ENCODE measurements around the gene LRMDA.

Gene LRMDA

DNA sequence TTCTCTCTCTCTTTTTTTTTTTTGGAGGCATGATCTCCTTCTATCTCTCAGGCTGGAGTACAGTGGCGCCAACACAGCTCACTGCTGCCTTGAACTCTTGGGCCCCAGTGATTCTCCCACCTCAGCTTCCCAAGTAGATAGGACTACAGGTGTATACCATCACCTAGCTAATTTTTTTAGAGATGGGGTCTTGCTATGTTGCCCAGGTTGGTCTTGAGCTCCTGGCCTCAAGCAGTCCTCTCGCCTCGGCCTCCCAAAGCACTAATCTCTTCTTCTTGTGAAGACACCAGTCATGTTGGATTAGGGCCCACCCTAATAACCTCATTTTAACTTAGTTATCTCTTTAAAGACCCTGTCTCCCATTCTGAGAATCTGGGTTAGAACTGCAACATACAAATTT lies 45.6 kb downstream of the LRMDA start:
- no peak for DNase-seq (ENCODE audit: low spot score)

DNA sequence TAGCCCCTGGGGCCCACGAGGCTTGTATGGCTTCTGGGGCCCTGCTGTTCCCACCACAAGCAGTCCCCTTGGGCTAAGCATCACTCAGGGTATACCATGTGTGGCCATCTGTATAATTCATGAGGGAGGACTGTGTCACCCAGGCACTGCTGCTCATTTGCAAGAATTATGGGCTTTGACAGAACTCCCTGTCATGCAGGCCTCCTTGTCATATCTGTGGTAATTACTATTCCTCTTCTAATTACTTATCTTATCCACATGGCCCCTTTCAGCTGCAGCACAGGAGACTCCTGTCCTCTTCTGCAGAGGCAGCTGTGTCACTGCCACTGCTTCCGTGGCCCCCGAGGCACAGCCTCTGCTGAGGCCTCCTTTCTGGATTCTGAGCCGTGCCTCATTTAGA lies 46.3 kb downstream of the LRMDA start:
- no peak for DNase-seq (ENCODE audit: low spot score)

- no peak for DNase-seq (ENCODE audit: low spot score)
These were observed 49.0 kb downstream of the LRMDA start for GRCh38 chr10:75480374-75480773.

- DNase-seq (ENCODE audit: low spot score): no peak
These were observed 51.8 kb downstream of the LRMDA start for GRCh38 chr10:75483188-75483587.

DNA sequence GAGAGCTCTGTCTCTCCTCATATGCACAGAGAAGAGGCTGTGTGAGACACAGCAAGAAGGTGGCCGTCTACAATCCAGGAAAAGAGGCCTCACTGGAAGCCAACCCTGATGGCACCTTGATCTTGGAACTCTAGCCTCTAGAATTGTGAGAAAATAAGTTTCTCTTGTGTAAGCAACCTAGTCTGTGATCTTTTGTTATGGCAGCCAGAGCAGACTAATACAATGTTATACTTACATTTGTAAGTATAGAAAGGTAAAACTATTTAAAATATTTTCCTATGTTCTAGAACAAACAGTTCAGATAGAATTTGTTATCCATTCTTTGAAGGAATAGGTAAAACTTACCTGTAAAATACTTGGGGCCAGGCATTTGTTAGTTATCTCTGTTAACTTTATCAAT lies 53.3 kb downstream of the LRMDA start:
- DNase-seq (ENCODE audit: low spot score): no peak

GRCh38 chr10:75486591-75486990 lies 55.2 kb downstream of the LRMDA start:
- no peak for DNase-seq (ENCODE audit: low spot score)

GRCh38 chr10:75487087-75487754 lies 55.8 kb downstream of the LRMDA start:
- no peak for DNase-seq (ENCODE audit: low spot score)

DNA sequence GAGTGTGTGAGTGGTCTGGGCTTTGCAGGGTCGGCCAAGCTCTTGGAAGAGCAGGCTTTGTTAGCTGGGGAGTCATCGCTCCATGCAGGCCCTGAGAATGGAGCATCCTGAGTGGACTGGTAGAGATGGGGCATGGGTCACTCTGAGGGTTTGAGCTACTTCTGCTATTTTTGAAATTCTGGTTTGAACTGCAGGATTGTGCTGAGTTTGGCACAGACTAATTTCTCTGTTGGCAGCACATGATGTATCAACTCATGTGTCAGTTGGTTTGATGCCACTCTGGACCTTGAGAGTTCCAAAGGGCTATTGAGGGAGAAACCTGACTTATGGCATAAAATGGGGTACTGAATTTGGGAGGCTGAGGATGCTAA lies 56.3 kb downstream of the LRMDA start:
- DNase-seq (ENCODE audit: low spot score): no peak

DNA sequence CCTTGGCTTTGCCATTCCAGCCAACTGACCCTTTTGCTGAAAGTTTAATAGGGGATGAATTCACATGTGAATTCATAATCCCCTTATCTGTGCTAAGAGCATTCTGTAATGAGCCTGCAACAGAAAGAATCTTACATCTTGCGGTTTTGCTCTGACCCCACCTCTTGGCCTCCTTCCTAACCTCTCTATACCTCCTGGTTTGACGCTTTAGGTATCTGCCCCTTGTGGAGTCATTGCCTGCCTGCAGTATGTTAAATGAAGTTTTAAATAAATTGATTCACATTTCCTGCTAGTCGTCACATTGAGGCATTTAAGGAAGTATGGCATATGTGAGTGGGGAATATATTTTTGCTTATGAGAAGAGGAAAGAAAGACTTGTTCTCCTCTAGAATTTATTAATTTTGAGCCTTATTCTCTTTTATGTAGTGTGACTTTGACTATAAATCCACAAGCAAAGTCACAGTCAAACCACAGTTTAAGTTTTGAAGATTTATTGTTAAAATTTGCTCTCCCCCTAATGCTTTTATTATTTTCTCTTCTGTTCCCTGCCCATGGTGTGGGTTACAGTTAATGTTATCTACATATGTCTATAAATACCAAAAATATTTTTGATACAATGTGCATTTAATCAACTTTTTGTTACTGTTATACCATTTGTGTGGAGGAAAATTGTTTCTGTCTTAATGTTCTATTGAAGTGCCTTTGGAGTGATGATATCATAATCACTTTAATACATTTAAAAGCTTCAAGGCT lies 60.9 kb downstream of the LRMDA start:
- DNase-seq (ENCODE audit: low spot score): no peak

DNA sequence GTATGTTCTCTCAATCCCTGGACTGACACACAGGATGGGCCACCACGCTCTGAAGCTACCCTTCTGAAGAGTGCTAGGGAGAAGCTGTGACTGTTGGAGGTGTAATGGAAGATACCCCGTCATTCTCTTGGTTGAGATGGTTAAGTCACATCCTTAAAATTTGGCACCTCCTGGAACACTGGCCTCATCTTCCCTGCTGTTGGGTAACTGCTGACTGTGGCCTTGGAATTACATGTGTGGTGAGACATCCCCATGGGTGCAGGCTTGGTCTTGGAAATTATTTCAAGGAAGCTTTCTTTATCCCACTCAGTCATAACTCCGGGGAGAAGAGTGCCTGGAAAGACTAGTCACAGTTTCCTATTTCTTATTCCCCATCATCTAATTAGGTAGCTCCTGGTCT lies 62.0 kb downstream of the LRMDA start:
- DNase-seq (ENCODE audit: low spot score): no peak

DNA sequence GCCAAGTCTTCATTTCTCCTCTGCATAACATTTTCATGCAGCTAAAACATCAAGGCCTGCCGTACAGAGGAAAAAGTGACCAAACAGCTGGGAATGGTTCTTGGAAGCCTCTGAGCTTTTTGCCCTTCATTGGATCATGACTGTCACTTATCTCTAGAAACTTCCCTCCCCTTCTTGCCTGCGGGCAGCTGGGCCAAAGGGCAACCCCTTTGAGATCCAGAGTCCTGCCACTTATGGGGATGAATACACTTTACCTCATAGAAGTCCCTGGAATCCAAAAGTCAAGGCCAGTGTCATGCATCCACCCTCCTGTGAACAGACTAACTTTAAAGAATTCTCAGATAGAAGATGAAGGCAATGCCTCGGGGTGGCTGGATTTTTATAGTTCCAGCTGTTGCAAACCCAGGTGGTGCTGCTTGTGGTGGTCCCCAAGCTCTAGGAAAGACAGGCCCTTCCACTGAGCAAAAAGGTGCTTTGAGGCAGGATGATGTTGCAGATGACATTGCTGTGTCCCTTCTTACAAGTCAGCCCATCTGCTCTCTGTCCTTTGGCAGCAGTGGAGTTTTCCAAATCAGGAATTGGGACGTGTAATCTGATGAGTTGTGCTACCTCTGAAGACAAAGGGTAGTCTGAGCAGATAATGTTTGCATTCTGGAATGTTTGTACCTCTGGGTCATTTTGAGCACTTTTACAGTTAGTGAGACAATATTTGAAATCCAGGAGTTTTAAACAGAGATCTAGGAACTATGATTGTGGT lies 64.2 kb downstream of the LRMDA start:
- no peak for DNase-seq (ENCODE audit: low spot score)

DNA sequence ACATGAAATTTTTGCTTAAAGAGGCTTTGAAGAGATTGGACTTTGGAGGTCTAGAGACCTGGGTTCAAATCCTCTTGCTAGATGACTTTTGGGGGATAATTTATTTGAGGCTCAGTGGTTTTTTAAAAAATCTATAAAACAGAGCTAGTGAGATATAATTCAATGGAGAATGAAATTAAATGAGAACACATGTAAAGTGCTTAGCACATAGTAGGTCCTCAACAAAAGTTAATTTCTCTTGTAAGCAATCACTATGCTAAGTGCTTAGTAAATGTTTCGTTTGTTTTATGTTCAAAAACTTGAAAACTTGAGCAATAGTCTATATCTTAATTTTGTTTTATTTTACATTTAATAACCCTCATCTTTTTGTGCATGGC lies 64.8 kb downstream of the LRMDA start:
- DNase-seq (ENCODE audit: low spot score): no peak

- no peak for DNase-seq (ENCODE audit: low spot score)
These were observed 66.8 kb downstream of the LRMDA start for GRCh38 chr10:75497997-75498883.

DNA sequence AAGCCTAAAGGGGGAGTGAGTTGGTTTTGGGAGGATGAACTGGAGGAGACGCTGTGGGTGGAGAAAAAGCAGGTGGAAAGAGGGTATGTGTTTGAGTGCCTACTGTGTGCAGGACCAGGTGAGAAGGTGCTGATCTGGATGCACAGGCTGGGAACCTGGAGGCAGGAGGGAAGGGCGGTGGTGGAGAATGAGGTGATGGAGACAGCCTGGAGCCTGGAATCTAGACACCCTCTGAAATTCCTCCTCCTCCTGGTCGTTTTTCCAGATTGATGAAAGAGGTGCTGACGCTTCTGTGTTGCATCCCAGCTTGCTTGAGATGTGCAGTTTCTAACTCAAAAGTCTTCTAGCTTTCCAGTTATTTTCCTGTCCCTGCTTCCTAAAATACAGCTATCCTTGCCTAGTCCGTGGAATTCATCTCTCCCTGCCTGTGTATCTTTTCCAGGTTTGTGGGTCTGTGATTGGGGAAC lies 67.5 kb downstream of the LRMDA start:
- DNase-seq (ENCODE audit: low spot score): no peak

- no peak for DNase-seq (ENCODE audit: low spot score)
These were observed 68.2 kb downstream of the LRMDA start for GRCh38 chr10:75499556-75500160.

GRCh38 chr10:75502389-75502788 lies 71.0 kb downstream of the LRMDA start:
- no peak for DNase-seq (ENCODE audit: low spot score)

DNA sequence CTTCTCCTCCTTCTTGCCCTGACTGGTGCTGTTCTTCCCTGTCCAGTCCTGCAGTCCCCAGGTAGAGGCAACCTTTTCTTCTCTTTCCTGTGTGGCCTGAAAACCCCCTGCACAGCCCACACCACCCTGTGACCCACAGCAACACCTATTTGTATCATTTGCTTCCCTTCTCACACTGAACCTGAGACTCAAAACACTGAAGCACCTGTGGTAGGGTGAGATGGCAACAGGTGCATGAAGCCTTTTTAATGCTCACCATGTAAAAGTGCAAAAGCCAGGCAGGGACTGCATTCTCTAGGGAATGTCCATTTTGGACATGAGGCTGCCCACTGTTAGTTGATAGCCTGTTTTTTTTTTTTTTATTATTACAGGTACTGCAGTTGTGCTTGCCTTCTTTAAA lies 71.4 kb downstream of the LRMDA start:
- no peak for DNase-seq (ENCODE audit: low spot score)

DNA sequence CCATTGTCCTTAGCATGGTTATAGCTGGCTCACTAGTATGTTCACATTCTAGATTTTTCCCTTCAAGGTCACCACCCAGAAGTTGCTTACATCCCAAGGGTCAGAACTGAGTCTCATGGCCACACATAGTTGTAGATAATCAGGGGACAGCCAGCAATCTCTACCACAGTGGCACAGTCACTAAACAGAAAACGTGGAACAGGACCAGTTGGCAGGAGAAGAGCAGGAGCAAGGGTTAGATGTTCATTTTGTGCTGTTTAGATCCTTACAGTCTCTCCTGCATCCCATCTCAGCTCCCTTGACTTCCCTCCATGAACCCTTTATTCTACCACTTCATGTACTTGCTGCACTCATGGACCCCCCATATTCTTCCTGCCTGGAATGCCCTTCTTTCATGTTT lies 73.9 kb downstream of the LRMDA start:
- DNase-seq (ENCODE audit: low spot score): no peak

- no peak for DNase-seq (ENCODE audit: low spot score)
These were observed 74.5 kb downstream of the LRMDA start for GRCh38 chr10:75505840-75506506.

- no peak for DNase-seq (ENCODE audit: low spot score)
These were observed 75.5 kb downstream of the LRMDA start for GRCh38 chr10:75506930-75507329.

DNA sequence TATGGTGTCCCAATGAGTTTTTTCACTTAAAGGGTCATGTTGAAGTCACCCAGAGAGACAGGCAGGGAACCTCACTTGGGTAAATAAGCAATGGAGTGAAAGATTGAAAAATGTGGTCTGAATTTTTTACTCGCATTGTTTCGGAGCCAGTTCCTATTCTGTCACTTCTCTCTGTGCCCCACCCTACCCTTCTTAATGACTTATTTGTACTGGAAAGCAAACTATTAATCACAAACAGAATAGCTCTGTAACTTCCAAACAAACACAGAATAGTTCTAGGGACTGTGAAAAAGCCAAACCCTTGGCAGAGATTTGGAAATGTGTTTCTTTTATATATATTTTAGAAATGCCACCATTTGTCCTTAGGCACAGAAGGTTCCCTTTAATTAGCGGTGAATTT lies 76.0 kb downstream of the LRMDA start:
- no peak for DNase-seq (ENCODE audit: low spot score)

Measured in germinal center (tissue), 1 donor.